SK-N-SH treated with all-trans-retinoic acid at 6 μM for 48 hours (cell line): ENCODE measurements around the gene TNFRSF8.
A peak's percentile ranks its signal among the peaks of the same experiment; 100 is the strongest.

Source experiments
- ATAC-seq: fragments of 200-7000 bp; cut with Tn5 transposase; 3 replicates; pipeline ENCODE4 v1.9.1; 2020; ENCODE audit warnings: mild to moderate bottlenecking, moderate library complexity
- ARNTL ChIP-seq: fragments of 450-650 bp; formaldehyde crosslinking; IDR thresholded peaks from 2 replicates; pipeline ENCODE4 v1.5.0; 2020; ENCODE audit warnings: low read depth, mild to moderate bottlenecking, moderate library complexity, borderline replicate concordance
- BACH2 ChIP-seq: fragments of 250-450 bp; sonication (Bioruptor Pico); IDR thresholded peaks from 2 replicates; pipeline ENCODE4 v1.9.0; 2021; ENCODE audit warnings: mild to moderate bottlenecking, borderline replicate concordance
- CREB5 ChIP-seq: fragments of 250-450 bp; sonication (Bioruptor Pico); IDR thresholded peaks from 2 replicates; pipeline ENCODE4 v1.5.1; 2020; ENCODE audit warnings: low read depth, mild to moderate bottlenecking, moderate library complexity
- CSDC2 ChIP-seq: fragments of 250-450 bp; sonication (Bioruptor Pico); IDR thresholded peaks from 2 replicates; pipeline ENCODE4 v1.5.0; 2020; ENCODE audit warnings: mild to moderate bottlenecking, moderate library complexity
- CSRNP3 ChIP-seq: fragments of 250-450 bp; sonication (Bioruptor Pico); IDR thresholded peaks from 2 replicates; pipeline ENCODE4 v1.5.1; 2021; ENCODE audit warnings: mild to moderate bottlenecking, moderate library complexity
- ESRRG ChIP-seq: fragments of 250-450 bp; sonication (Bioruptor Pico); IDR thresholded peaks from 2 replicates; pipeline ENCODE4 v1.6.1; 2021; ENCODE audit warnings: mild to moderate bottlenecking
- GLIS3 ChIP-seq: fragments of 250-450 bp; sonication (Bioruptor Pico); IDR thresholded peaks from 2 replicates; pipeline ENCODE4 v1.5.0; 2020; ENCODE audit warnings: mild to moderate bottlenecking, moderate library complexity
- ISL1 ChIP-seq: fragments of 250-450 bp; sonication (Bioruptor Pico); IDR thresholded peaks from 2 replicates; pipeline ENCODE4 v2.1.2; 2022; ENCODE audit warnings: mild to moderate bottlenecking, moderate library complexity
- OSR1 ChIP-seq: fragments of 250-450 bp; sonication (Bioruptor Pico); IDR thresholded peaks from 2 replicates; pipeline ENCODE4 v1.8.0; 2022; ENCODE audit warnings: moderate library complexity, mild to moderate bottlenecking, inconsistent platforms
- PATZ1 ChIP-seq: fragments of 250-450 bp; sonication (Bioruptor Pico); IDR thresholded peaks from 2 replicates; pipeline ENCODE4 v1.8.0; 2020; ENCODE audit warnings: mild to moderate bottlenecking, moderate library complexity, borderline replicate concordance
- POU6F1 ChIP-seq: fragments of 250-450 bp; sonication (Bioruptor Pico); IDR thresholded peaks from 2 replicates; pipeline ENCODE4 v1.8.0; 2021; ENCODE audit warnings: low read depth, mild to moderate bottlenecking, moderate library complexity, borderline replicate concordance
- PPARA ChIP-seq: fragments of 250-450 bp; sonication (Bioruptor Pico); IDR thresholded peaks from 2 replicates; pipeline ENCODE4 v1.5.0; 2020; ENCODE audit warnings: mild to moderate bottlenecking, borderline replicate concordance
- RARB ChIP-seq: fragments of 250-450 bp; sonication (Bioruptor Pico); IDR thresholded peaks from 2 replicates; pipeline ENCODE4 v1.8.0; 2021; ENCODE audit warnings: mild to moderate bottlenecking, moderate library complexity
- TCF4 ChIP-seq: fragments of 250-450 bp; sonication (Bioruptor Pico); IDR thresholded peaks from 2 replicates; pipeline ENCODE4 v1.8.0; 2021; ENCODE audit warnings: mild to moderate bottlenecking, moderate library complexity, borderline replicate concordance
- TOX ChIP-seq: fragments of 250-450 bp; sonication (Bioruptor Pico); IDR thresholded peaks from 2 replicates; pipeline ENCODE4 v1.8.0; 2021; ENCODE audit warnings: mild to moderate bottlenecking, moderate library complexity, borderline replicate concordance
- TSHZ2 ChIP-seq: fragments of 250-450 bp; sonication (Bioruptor Pico); IDR thresholded peaks from 2 replicates; pipeline ENCODE4 v1.5.0; 2020; ENCODE audit warnings: mild to moderate bottlenecking, moderate library complexity
- ZC3H10 ChIP-seq: fragments of 250-450 bp; sonication (Bioruptor Pico); IDR thresholded peaks from 2 replicates; pipeline ENCODE4 v1.5.1; 2021; ENCODE audit warnings: mild to moderate bottlenecking, moderate library complexity
- ZFP3 ChIP-seq: fragments of 250-450 bp; sonication (Bioruptor Pico); IDR thresholded peaks from 2 replicates; pipeline ENCODE4 v1.5.0; 2020; ENCODE audit warnings: mild to moderate bottlenecking, moderate library complexity
- ZFP30 ChIP-seq: fragments of 450-650 bp; formaldehyde crosslinking; IDR thresholded peaks from 2 replicates; pipeline ENCODE4 v1.5.0; 2022; ENCODE audit warnings: mild to moderate bottlenecking, moderate library complexity
- ZNF565 ChIP-seq: fragments of 450-650 bp; formaldehyde crosslinking; conservative IDR thresholded peaks from 2 replicates; pipeline ENCODE4 v1.5.0; 2020; ENCODE audit warnings: low read depth, mild to moderate bottlenecking, moderate library complexity
- ZNF70 ChIP-seq: fragments of 450-650 bp; formaldehyde crosslinking; IDR thresholded peaks from 2 replicates; pipeline ENCODE4 v1.5.0; 2020; ENCODE audit warnings: mild to moderate bottlenecking, moderate library complexity

TNFRSF8 gene

GRCh38 chr1:12067900-12068821, 5.1 kb downstream of the TNFRSF8 start:
- ATAC-seq: peak; percentile 63
- TF ChIP-seq RARB (CRISPR knock-in tag) (no peak), ISL1 (CRISPR knock-in tag) (no peak), ZFP30 (CRISPR knock-in tag) (no peak), CSDC2 (CRISPR knock-in tag) (no peak), ESRRG (CRISPR knock-in tag) (no peak), OSR1 (CRISPR knock-in tag) (no peak), BACH2 (CRISPR knock-in tag) (no peak), ZNF70 (CRISPR knock-in tag) (no peak), ZFP3 (no peak), TSHZ2 (CRISPR knock-in tag) (no peak), POU6F1 (no peak), PPARA (CRISPR knock-in tag) (no peak), TOX (CRISPR knock-in tag) (no peak), GLIS3 (CRISPR knock-in tag) (no peak), ZC3H10 (CRISPR knock-in tag) (no peak), ARNTL (CRISPR knock-in tag) (no peak), CREB5 (CRISPR knock-in tag) (no peak), CSRNP3 (no peak)

GRCh38 chr1:12069623-12070244, 6.6 kb downstream of the TNFRSF8 start:
- ATAC-seq: no peak
- TF ChIP-seq GLIS3 (CRISPR knock-in tag) (no peak), RARB (CRISPR knock-in tag) (no peak), ESRRG (CRISPR knock-in tag) (no peak), TOX (CRISPR knock-in tag) (no peak), TCF4 (CRISPR knock-in tag) (no peak), ISL1 (CRISPR knock-in tag) (no peak), ZFP3 (no peak), CSRNP3 (no peak), ZNF565 (no peak), BACH2 (CRISPR knock-in tag) (no peak), PATZ1 (CRISPR knock-in tag) (no peak), CREB5 (CRISPR knock-in tag) (no peak), POU6F1 (no peak), ARNTL (CRISPR knock-in tag) (no peak), PPARA (CRISPR knock-in tag) (no peak), ZFP30 (CRISPR knock-in tag) (no peak), OSR1 (CRISPR knock-in tag) (no peak)
